CD14-positive monocyte (primary cell): ENCODE measurements around the gene CTRB1. TPM values are rescaled to one million over a fixed set of nuclear protein-coding genes. Genes with fewer than 3 reads are reported as not detected.
A peak's percentile ranks its signal among the peaks of the same experiment; 100 is the strongest.

ENCODE experiments used
- DNase-seq, 3 donors: peaks; one replicate each; pipeline ENCODE4 v3.0.0-alpha.2; 2011 to 2022
- H2AFZ ChIP-seq: 2 replicates; pipeline ENCODE4 v1.6.0; 2012; ENCODE audit warnings: mild to moderate bottlenecking, low read depth, low read length, inconsistent platforms; ENCODE audit not compliant: insufficient read depth, poor library complexity, severe bottlenecking
- H3K27ac ChIP-seq, 2 donors: 1 replicate in 1 of 2; 2 replicates in 1 of 2; pipeline ENCODE4 v1.5.1; 2012 to 2013; ENCODE audit warnings: low read length in 2 of 2, control low read depth in 1 of 2, inconsistent platforms in 1 of 2, low read depth in 1 of 2, mild to moderate bottlenecking in 1 of 2
- H3K27me3 ChIP-seq, 2 donors: one replicate each; pipeline versions ENCODE4 v1.6.0 to v1.6.1; 2011 to 2013; ENCODE audit warnings: low read length in 2 of 2; ENCODE audit not compliant: control insufficient read depth in 2 of 2, insufficient read depth in 2 of 2
- H3K36me3 ChIP-seq, 2 donors: replicated peaks in 1 of 2; 1 replicate in 1 of 2; 2 replicates in 1 of 2; pipeline versions ENCODE4 v1.5.1 to v1.6.1; 2012 to 2013; ENCODE audit warnings: low read length in 2 of 2, control low read depth in 1 of 2, inconsistent platforms in 1 of 2, mild to moderate bottlenecking in 1 of 2; ENCODE audit not compliant: insufficient read depth in 2 of 2, control insufficient read depth in 1 of 2
- H3K4me1 ChIP-seq, 2 donors: 1 replicate in 1 of 2; 2 replicates in 1 of 2; pipeline versions ENCODE4 v1.5.1 to v1.6.1; 2012 to 2013; ENCODE audit warnings: low read length in 2 of 2, control low read depth in 1 of 2, inconsistent platforms in 1 of 2, mild to moderate bottlenecking in 1 of 2, moderate library complexity in 1 of 2; ENCODE audit not compliant: insufficient read depth in 2 of 2, control insufficient read depth in 1 of 2
- H3K4me2 ChIP-seq: replicated peaks from 2 replicates; pipeline ENCODE3; 2012; ENCODE audit warnings: low read length, moderate library complexity, mild to moderate bottlenecking; ENCODE audit not compliant: poor library complexity, severe bottlenecking; ENCODE audit errors: extremely low read depth
- H3K4me3 ChIP-seq, 3 experiments: fragments of 200-600 bp in 1 of 3; sonication (generic) in 1 of 3; replicated peaks in 1 of 3; 1 replicate in 2 of 3; 2 replicates in 1 of 3; pipeline ENCODE4 v1.5.1; 2011 to 2013; ENCODE audit warnings: low read length in 3 of 3, mild to moderate bottlenecking in 3 of 3, control low read depth in 2 of 3, low read depth in 2 of 3, inconsistent platforms in 1 of 3, moderate library complexity in 1 of 3
- H3K79me2 ChIP-seq: 2 replicates; pipeline ENCODE4 v1.6.0; 2012; ENCODE audit warnings: mild to moderate bottlenecking, control low read depth, inconsistent platforms, low read length, moderate library complexity; ENCODE audit not compliant: insufficient read depth
- H3K9ac ChIP-seq: 2 replicates; pipeline ENCODE4 v1.6.0; 2017; ENCODE audit warnings: low read length, mild to moderate bottlenecking; ENCODE audit not compliant: insufficient read depth, poor library complexity, severe bottlenecking
- H3K9me3 ChIP-seq, 2 donors: replicated peaks in 1 of 2; 1 replicate in 1 of 2; 2 replicates in 1 of 2; pipeline versions ENCODE4 v1.5.1 to v1.6.1; 2012 to 2013; ENCODE audit warnings: low read length in 2 of 2, control low read depth in 1 of 2; ENCODE audit not compliant: control insufficient read depth in 1 of 2, insufficient read depth in 1 of 2
- H4K20me1 ChIP-seq: 2 replicates; pipeline ENCODE4 v1.6.0; 2012; ENCODE audit warnings: mild to moderate bottlenecking, low read length, control low read depth, moderate library complexity; ENCODE audit not compliant: insufficient read depth
- H3K27ac Mint-ChIP-seq, 7 donors: one replicate each; pipeline ENCODE4 v1.8.0; 2020; ENCODE audit warnings: mild to moderate bottlenecking in 7 of 7, mixed read lengths in 7 of 7, moderate library complexity in 6 of 7, inconsistent platforms in 2 of 7
- H3K27me3 Mint-ChIP-seq, 3 donors: one replicate each; pipeline ENCODE4 v1.8.0; 2021 to 2022; ENCODE audit warnings: low read depth in 3 of 3, mild to moderate bottlenecking in 3 of 3, mixed read lengths in 3 of 3, moderate library complexity in 3 of 3, inconsistent platforms in 1 of 3
- H3K36me3 Mint-ChIP-seq, 2 donors: one replicate each; pipeline ENCODE4 v1.8.0; 2020; ENCODE audit warnings: mixed read lengths in 2 of 2, inconsistent platforms in 1 of 2, mild to moderate bottlenecking in 1 of 2
- H3K4me1 Mint-ChIP-seq: one replicate; pipeline ENCODE4 v1.8.0; 2020; ENCODE audit warnings: mild to moderate bottlenecking, mixed read lengths
- H3K4me3 Mint-ChIP-seq, 2 donors: one replicate each; pipeline ENCODE4 v1.8.0; 2020; ENCODE audit warnings: mild to moderate bottlenecking in 2 of 2, mixed read lengths in 2 of 2, moderate library complexity in 1 of 2
- H3K9me3 Mint-ChIP-seq, 7 donors: one replicate each; pipeline ENCODE4 v1.8.0; 2020 to 2022; ENCODE audit warnings: mixed read lengths in 7 of 7, mild to moderate bottlenecking in 6 of 7, moderate library complexity in 6 of 7, inconsistent platforms in 2 of 7
- CTCF ChIP-seq: fragments of 200-600 bp; IDR thresholded peaks from one replicate; pipeline ENCODE4 v1.8.0; 2022; ENCODE audit warnings: antibody characterized with exemption, mild to moderate bottlenecking
- WGBS: methylation state at CpG from one replicate; pipeline ENCODE4 v1.1.5; 2013; ENCODE audit warnings: missing lambda C conversion rate; ENCODE audit not compliant: insufficient coverage; 5-methylcytosine and 5-hydroxymethylcytosine counted together
- intact Hi-C, 2 donors: fragments of 100-400 bp; cut with micrococcal nuclease; formaldehyde crosslinking; loops; one replicate each; pipeline versions ENCODE4 v1.15.0 to v1.15.1; 2023
- polyA plus RNA-seq, 3 donors: library from polyadenylated mRNA; depleted of rRNA in 1 of 3; unstranded in 2 of 3; stranded (reverse) in 1 of 3; fragments of 300-500 nt in 2 of 3; fragments of >200 nt in 1 of 3; fragmentation: Illumina TruSeq in 2 of 3; gene quantifications; 1 replicate in 2 of 3; 2 replicates in 1 of 3; pipeline ENCODE4 v1.2.3, GENCODE V29; 2012 to 2021

The CTRB1 gene
- polyA plus RNA-seq, 3 donors = not detected

GRCh38 chr16:75236232-75236631 is 17.4 kb downstream of the CTRB1 start:
- DNase-seq = no peak
- Histone ChIP-seq H3K79me2 (no peaks in the 10 kb centered on the region), H3K4me1 (no peaks in the 10 kb centered on the region), H3K9me3 (no peaks in the 10 kb centered on the region), H3K27me3 (peaks cover 4 to 90% of the 10 kb centered on the region in 2 donors), H3K9ac (no peak overlapping the region), H3K4me3 (no peak overlapping the region), H4K20me1 (no peaks in the 10 kb centered on the region), H3K36me3 (no peaks in the 10 kb centered on the region), H3K4me2 (no peak overlapping the region), H3K27ac (no peak overlapping the region), H2AFZ (no peak overlapping the region)
- Mint-ChIP-seq H3K4me3 (peak overlapping the region in 1 of 2 donors; percentile 28), H3K4me1 (no peaks in the 10 kb centered on the region), H3K36me3 (no peaks in the 10 kb centered on the region), H3K27me3 (peaks cover 54 to 99% (median 77%) of the 10 kb centered on the region in 3 donors), H3K27ac (no peak overlapping the region), H3K9me3 (peaks cover 0 to 11% (median 0%) of the 10 kb centered on the region in 7 donors)
- 94% methylated on average over 3 of the region's 7 CpGs for WGBS
- intact Hi-C loops = loop anchor here in 1 of 2 donors (10.0 kb wide), 1 partner anchor 529 kb away; no protein-coding TSS in a partner anchor
- TF ChIP-seq CTCF = no peak

- Histone ChIP-seq H3K36me3 (no peaks in the 10 kb centered on the region), H3K9ac (no peak overlapping the region), H3K4me1 (no peaks in the 10 kb centered on the region), H3K4me2 (no peak overlapping the region), H3K4me3 (no peak overlapping the region), H3K9me3 (no peaks in the 10 kb centered on the region), H3K27me3 (peaks cover 4 to 88% of the 10 kb centered on the region in 2 donors), H4K20me1 (no peaks in the 10 kb centered on the region), H3K27ac (no peak overlapping the region), H3K79me2 (no peaks in the 10 kb centered on the region), H2AFZ (no peak overlapping the region)
- intact Hi-C loops = loop anchor here in 1 of 2 donors (10.0 kb wide), 1 partner anchor 528 kb away; no protein-coding TSS in a partner anchor
- peaks cover 0 to 11% (median 0%) of the 10 kb centered on the region in 7 donors for H3K9me3 Mint-ChIP-seq
- WGBS = 93% methylated on average over 25 of the region's 28 CpGs
- H3K4me1 Mint-ChIP-seq = no peaks in the 10 kb centered on the region
- no peaks in the 10 kb centered on the region for H3K36me3 Mint-ChIP-seq
- TF ChIP-seq CTCF = no peak
- H3K4me3 Mint-ChIP-seq = peak overlapping the region in 1 of 2 donors; percentile 28
- no peak for DNase-seq
- H3K27me3 Mint-ChIP-seq = peaks cover 52 to 99% (median 73%) of the 10 kb centered on the region in 3 donors
- H3K27ac Mint-ChIP-seq = no peak overlapping the region
Observed at GRCh38 chr16:75236736-75237397, 18.1 kb downstream of the CTRB1 start.
